Measurements from ENCODE around the gene B3GNT7.

DNA sequence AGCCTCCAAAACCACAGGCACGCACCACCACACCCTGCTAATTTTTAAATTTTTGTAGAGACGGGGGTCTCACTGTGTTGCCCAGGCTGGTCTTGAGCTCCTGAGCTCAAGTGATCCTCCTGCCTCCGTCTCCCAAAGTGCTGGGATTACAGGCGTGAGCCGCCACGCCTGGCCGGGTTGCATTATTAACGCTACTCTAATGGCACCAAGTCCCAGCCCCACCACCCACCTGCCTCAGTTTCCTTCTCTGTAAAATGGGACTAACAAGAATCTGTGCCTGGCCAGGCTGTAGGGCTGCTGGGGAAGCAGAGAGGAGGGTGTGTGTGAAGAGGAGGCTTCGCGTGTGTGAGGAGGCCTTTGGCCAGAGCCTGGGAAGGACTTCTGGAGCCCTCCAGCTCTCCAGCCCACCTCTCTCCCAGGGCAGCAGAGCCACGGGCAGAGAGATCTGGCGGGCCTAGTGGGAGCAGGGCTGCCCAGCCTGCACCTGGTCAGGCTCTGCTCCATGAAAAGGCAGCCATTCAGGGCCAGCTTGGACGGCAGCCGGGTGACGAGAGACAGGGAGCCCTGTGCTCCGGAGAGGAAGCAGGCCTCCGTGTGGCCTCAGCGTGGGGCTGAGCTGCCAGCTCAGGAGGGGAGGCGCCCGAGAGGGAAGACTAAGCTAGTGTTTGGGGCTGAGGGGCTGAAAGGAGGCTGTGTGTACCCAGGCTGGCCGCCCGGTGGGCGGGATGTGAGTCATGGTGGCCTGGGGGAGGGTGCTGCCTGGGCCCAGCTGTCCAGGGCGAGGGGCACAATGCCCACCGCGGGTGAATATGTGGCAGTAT is 7.4 kb upstream of the B3GNT7 start:
- TF ChIP-seq, protein P1, sequence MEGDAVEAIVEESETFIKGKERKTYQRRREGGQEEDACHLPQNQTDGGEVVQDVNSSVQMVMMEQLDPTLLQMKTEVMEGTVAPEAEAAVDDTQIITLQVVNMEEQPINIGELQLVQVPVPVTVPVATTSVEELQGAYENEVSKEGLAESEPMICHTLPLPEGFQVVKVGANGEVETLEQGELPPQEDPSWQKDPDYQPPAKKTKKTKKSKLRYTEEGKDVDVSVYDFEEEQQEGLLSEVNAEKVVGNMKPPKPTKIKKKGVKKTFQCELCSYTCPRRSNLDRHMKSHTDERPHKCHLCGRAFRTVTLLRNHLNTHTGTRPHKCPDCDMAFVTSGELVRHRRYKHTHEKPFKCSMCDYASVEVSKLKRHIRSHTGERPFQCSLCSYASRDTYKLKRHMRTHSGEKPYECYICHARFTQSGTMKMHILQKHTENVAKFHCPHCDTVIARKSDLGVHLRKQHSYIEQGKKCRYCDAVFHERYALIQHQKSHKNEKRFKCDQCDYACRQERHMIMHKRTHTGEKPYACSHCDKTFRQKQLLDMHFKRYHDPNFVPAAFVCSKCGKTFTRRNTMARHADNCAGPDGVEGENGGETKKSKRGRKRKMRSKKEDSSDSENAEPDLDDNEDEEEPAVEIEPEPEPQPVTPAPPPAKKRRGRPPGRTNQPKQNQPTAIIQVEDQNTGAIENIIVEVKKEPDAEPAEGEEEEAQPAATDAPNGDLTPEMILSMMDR (IDR thresholded peaks at IDR 0.05), result no peak
- no peak for TF ChIP-seq POLR2A (IDR thresholded peaks at IDR 0.05)
